IMR-90 (cell line): ENCODE measurements around the gene SNRPD3. TPM values are rescaled to one million over a fixed set of nuclear protein-coding genes. Genes with fewer than 3 reads are reported as not detected.

Source experiments
- ATAC-seq: fragments of 200-7000 bp; cut with Tn5 transposase; 2 replicates; pipeline ENCODE4 v1.9.1; 2020; ENCODE audit warnings: low read depth, mild to moderate bottlenecking, moderate library complexity
- BruUV-seq: library from RNA; stranded (reverse); fragments of 400-500 nt; replicated peaks from 2 replicates; lab custom pipeline; 2021; lab: Mats Ljungman, UMichigan
- CTCF ChIA-PET: fragments of 300-600 bp; formaldehyde crosslinking; extraction: SDS; loops from one replicate; lab custom pipeline; 2021; ENCODE audit warnings: antibody characterized with exemption; lab: Yijun Ruan, JAX
- POLR2A ChIA-PET: fragments of 300-600 bp; sonication (Branson Sonifier 250); formaldehyde crosslinking; loops from one replicate; lab custom pipeline; 2022; ENCODE audit warnings: antibody characterized with exemption; ENCODE audit not compliant: unreplicated experiment; lab: Charles Lee
- DNase-seq: peaks from one replicate; pipeline ENCODE4 v3.0.0; 2013
- H2AFZ ChIP-seq: replicated peaks from 2 replicates; pipeline ENCODE3; 2013; ENCODE audit warnings: low read length, mild to moderate bottlenecking; ENCODE audit not compliant: poor library complexity
- H2AK5ac ChIP-seq: 2 replicates; pipeline ENCODE4 v1.6.1; 2013; ENCODE audit warnings: low read depth, low read length, inconsistent platforms
- H2AK9ac ChIP-seq: replicated peaks from 2 replicates; pipeline ENCODE3; 2013; ENCODE audit warnings: mild to moderate bottlenecking, low read depth, low read length, moderate library complexity; ENCODE audit not compliant: poor library complexity
- H2BK120ac ChIP-seq: 2 replicates; pipeline ENCODE4 v1.6.1; 2013; ENCODE audit warnings: low read depth, low read length, inconsistent platforms
- H2BK15ac ChIP-seq: 3 replicates; pipeline ENCODE4 v1.6.1; 2013; ENCODE audit warnings: low read depth, low read length, inconsistent platforms
- H2BK20ac ChIP-seq: 2 replicates; pipeline ENCODE4 v1.6.1; 2013; ENCODE audit warnings: low read depth, mild to moderate bottlenecking, inconsistent platforms, low read length, moderate library complexity
- H2BK5ac ChIP-seq: 2 replicates; pipeline ENCODE4 v1.6.1; 2013; ENCODE audit warnings: mild to moderate bottlenecking, low read depth, low read length, inconsistent platforms; ENCODE audit not compliant: poor library complexity, severe bottlenecking
- H3K14ac ChIP-seq: replicated peaks from 2 replicates; pipeline ENCODE4 v1.6.1; 2013; ENCODE audit warnings: low read depth, low read length, inconsistent platforms
- H3K18ac ChIP-seq: 2 replicates; pipeline ENCODE4 v1.6.1; 2013; ENCODE audit warnings: low read depth, low read length, control low read depth
- H3K23ac ChIP-seq: 2 replicates; pipeline ENCODE4 v1.6.1; 2013; ENCODE audit warnings: low read depth, low read length, inconsistent platforms
- H3K27ac ChIP-seq: 2 replicates; pipeline ENCODE4 v1.5.1; 2013; ENCODE audit warnings: mild to moderate bottlenecking, control low read depth, low read length; ENCODE audit not compliant: insufficient read depth
- H3K27me3 ChIP-seq: 2 replicates; pipeline ENCODE4 v1.6.1; 2013; ENCODE audit warnings: low read length; ENCODE audit not compliant: control insufficient read depth, insufficient read depth
- H3K36me3 ChIP-seq: 2 replicates; pipeline ENCODE4 v1.6.1; 2013; ENCODE audit warnings: low read length, mixed read lengths; ENCODE audit not compliant: control insufficient read depth, insufficient read depth
- H3K4ac ChIP-seq: 2 replicates; pipeline ENCODE4 v1.6.1; 2013; ENCODE audit warnings: low read depth, low read length, inconsistent platforms
- H3K4me1 ChIP-seq: 2 replicates; pipeline ENCODE4 v1.6.1; 2013; ENCODE audit warnings: low read length, mixed read lengths; ENCODE audit not compliant: control insufficient read depth, insufficient read depth
- H3K4me2 ChIP-seq: 2 replicates; pipeline ENCODE4 v1.6.1; 2013; ENCODE audit warnings: low read depth, mild to moderate bottlenecking, control low read depth, low read length, moderate library complexity
- H3K4me3 ChIP-seq: 2 replicates; pipeline ENCODE4 v1.5.1; 2013; ENCODE audit warnings: low read depth, mild to moderate bottlenecking, control low read depth, low read length, moderate library complexity; ENCODE audit not compliant: insufficient read depth
- H3K56ac ChIP-seq: 2 replicates; pipeline ENCODE4 v1.6.1; 2013; ENCODE audit warnings: low read length, inconsistent platforms; ENCODE audit not compliant: insufficient read depth; ENCODE audit errors: extremely low read depth
- H3K79me1 ChIP-seq, 2 experiments: 2 replicates each; pipeline ENCODE4 v1.6.1; 2013; ENCODE audit warnings: low read length in 2 of 2, inconsistent platforms in 1 of 2, low read depth in 1 of 2
- H3K9ac ChIP-seq: 2 replicates; pipeline ENCODE4 v1.6.1; 2013; ENCODE audit warnings: low read depth, low read length, control low read depth
- H3K9me1 ChIP-seq: 2 replicates; pipeline ENCODE4 v1.6.1; 2013; ENCODE audit warnings: low read length, inconsistent platforms; ENCODE audit not compliant: insufficient read depth
- H3K9me3 ChIP-seq: 2 replicates; pipeline ENCODE4 v1.6.1; 2013; ENCODE audit warnings: low read length; ENCODE audit not compliant: control insufficient read depth, insufficient read depth
- H4K20me1 ChIP-seq: 2 replicates; pipeline ENCODE4 v1.6.1; 2013; ENCODE audit warnings: low read length, inconsistent platforms; ENCODE audit not compliant: insufficient read depth
- H4K5ac ChIP-seq: 2 replicates; pipeline ENCODE4 v1.6.1; 2013; ENCODE audit warnings: mild to moderate bottlenecking, low read depth, low read length, control low read depth
- H4K8ac ChIP-seq, 2 experiments: 2 replicates each; pipeline ENCODE4 v1.6.1; 2013; ENCODE audit warnings: low read depth in 2 of 2, low read length in 2 of 2, control low read depth in 1 of 2, inconsistent platforms in 1 of 2
- H4K91ac ChIP-seq: 2 replicates; pipeline ENCODE4 v1.6.1; 2013; ENCODE audit warnings: low read depth, low read length, inconsistent platforms; ENCODE audit not compliant: insufficient read depth
- CHD1 ChIP-seq: IDR thresholded peaks from 2 replicates; pipeline ENCODE4 v1.6.1; 2012; ENCODE audit warnings: low read depth, low read length, improper control_type of control experiment
- MAFK ChIP-seq: IDR thresholded peaks from 2 replicates; pipeline ENCODE4 v1.6.1; 2012; ENCODE audit warnings: low read depth, low read length, improper control_type of control experiment
- MAZ ChIP-seq: IDR thresholded peaks from 2 replicates; pipeline ENCODE4 v1.6.1; 2012; ENCODE audit warnings: low read depth, mild to moderate bottlenecking, low read length, improper control_type of control experiment, moderate library complexity, borderline replicate concordance
- WGBS, 2 experiments: methylation state at CpG; one replicate each; pipeline versions ENCODE4 v1.1.5 to v1.1.7; 2013; ENCODE audit warnings: missing lambda C conversion rate in 2 of 2; ENCODE audit not compliant: insufficient read length in 1 of 2; ENCODE audit errors: extremely low coverage in 2 of 2; 5-methylcytosine and 5-hydroxymethylcytosine counted together
- dilution Hi-C: fragments of 300-500 bp; cut with HindIII; formaldehyde crosslinking; loops from one replicate; pipeline ENCODE4 v1.14.3; 2018; ENCODE audit warnings: low sequenced_read_pairs; ENCODE audit not compliant: unreplicated experiment
- in situ Hi-C: fragments of 300-500 bp; cut with MboI; formaldehyde crosslinking; loops from 3 replicates; pipeline ENCODE4 v1.14.3; 2019; ENCODE audit warnings: low sequenced_read_pairs, inconsistent platforms, mixed read lengths
- intact Hi-C: fragments of 100-400 bp; cut with micrococcal nuclease; formaldehyde crosslinking; loops from 2 replicates; pipeline ENCODE4 v1.10.0; 2022
- polyA plus RNA-seq, 3 experiments: library from polyadenylated mRNA; depleted of rRNA; stranded (reverse); fragments of >200 nt; gene quantifications; 2 replicates each; pipeline ENCODE4 v1.2.3, GENCODE V29; 2012; ENCODE audit warnings: low replicate concordance in 1 of 3
- total RNA-seq: library from RNA; depleted of rRNA; stranded (reverse); fragments of >200 nt; gene quantifications from 2 replicates; pipeline ENCODE4 v1.2.3, GENCODE V29; 2012
- TF ChIP-seq, protein P1 (sequence below): fragments of 150-350 bp; IDR thresholded peaks from 2 replicates; pipeline ENCODE4 v1.6.1; 2017; ENCODE audit warnings: mild to moderate bottlenecking, antibody characterized with exemption, low read length, low read depth

The SNRPD3 gene
- total and polyA plus RNA-seq, 2 of the 4 experiments (the other 2 are of a cell fraction): 158 to 283 TPM

DNA sequence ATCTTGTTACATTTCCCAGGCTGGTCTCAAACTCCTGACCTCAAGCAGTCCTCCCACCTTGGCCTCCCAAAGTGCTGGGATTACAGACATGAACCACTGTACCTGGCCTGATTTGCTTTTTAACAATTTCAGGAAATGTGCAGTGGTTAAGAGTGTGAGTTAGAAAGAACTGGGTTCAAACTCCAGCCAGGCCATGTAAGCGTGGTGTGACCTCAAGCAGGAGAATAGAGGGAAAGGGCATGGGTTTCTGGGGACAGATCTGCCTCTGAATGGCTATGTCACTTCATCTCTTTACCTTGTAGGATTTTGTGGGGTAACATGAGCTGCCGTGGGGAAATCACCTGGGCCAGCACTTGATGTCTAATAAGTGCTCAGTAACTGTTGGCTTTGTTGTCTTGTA, 9.3 kb downstream of the SNRPD3 start:
- H3K14ac ChIP-seq: no peak overlapping the region
- H2BK15ac ChIP-seq: no peak overlapping the region
- H3K4me2 ChIP-seq: no peak overlapping the region
- H3K56ac ChIP-seq: no peak overlapping the region
- H3K27ac ChIP-seq: no peak overlapping the region
- TF ChIP-seq MAZ (no peak), CHD1 (no peak), MAFK (no peak)
- TF ChIP-seq, protein P1, sequence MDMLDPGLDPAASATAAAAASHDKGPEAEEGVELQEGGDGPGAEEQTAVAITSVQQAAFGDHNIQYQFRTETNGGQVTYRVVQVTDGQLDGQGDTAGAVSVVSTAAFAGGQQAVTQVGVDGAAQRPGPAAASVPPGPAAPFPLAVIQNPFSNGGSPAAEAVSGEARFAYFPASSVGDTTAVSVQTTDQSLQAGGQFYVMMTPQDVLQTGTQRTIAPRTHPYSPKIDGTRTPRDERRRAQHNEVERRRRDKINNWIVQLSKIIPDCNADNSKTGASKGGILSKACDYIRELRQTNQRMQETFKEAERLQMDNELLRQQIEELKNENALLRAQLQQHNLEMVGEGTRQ: no peak
- no peak overlapping the region for H2BK20ac ChIP-seq
- H4K5ac ChIP-seq: no peak overlapping the region
- no peak overlapping the region for H3K9ac ChIP-seq
- peaks cover 14% of the 10 kb centered on the region; the same call in 1 of the 2 replicates for H3K9me1 ChIP-seq
- intact Hi-C loops (no loop called here), dilution Hi-C loops (no loop called here), in situ Hi-C loops (no loop called here)
- ATAC-seq: no peak
- no peak overlapping the region for H3K4me3 ChIP-seq
- no peak overlapping the region for H2AK5ac ChIP-seq
- H4K8ac ChIP-seq: no peak overlapping the region
- H2BK5ac ChIP-seq: no peak overlapping the region
- CTCF ChIA-PET: no interaction called here
- H2AK9ac ChIP-seq: no peak overlapping the region
- no peak overlapping the region for H3K23ac ChIP-seq
- H4K91ac ChIP-seq: no peak overlapping the region
- peaks cover 66% of the 10 kb centered on the region for H4K20me1 ChIP-seq
- H3K9me3 ChIP-seq: no peaks in the 10 kb centered on the region
- POLR2A ChIA-PET: no interaction called here
- WGBS, 2 experiments: 100% methylated on average over 1 of the region's 2 CpGs; no CpG with 5 or more reads in 1 of the 2 experiments
- peaks cover 34 to 76% of the 10 kb centered on the region in 2 experiments for H3K79me1 ChIP-seq
- no peak overlapping the region for H2AFZ ChIP-seq
- H2BK120ac ChIP-seq: no peak overlapping the region
- no peak overlapping the region for H3K4ac ChIP-seq
- H3K18ac ChIP-seq: no peak overlapping the region
- peaks cover 35% of the 10 kb centered on the region for H3K36me3 ChIP-seq
- BruUV-seq: no TSS peak
- no peak for DNase-seq
- H3K27me3 ChIP-seq: no peaks in the 10 kb centered on the region
- no peaks in the 10 kb centered on the region; the same call in 1 of the 2 replicates for H3K4me1 ChIP-seq
